Nephron (organoid): ENCODE results near the gene TRUB2.

ENCODE experiments used
- H3K27ac Mint-ChIP-seq, 3 experiments: 2 replicates each; pipeline ENCODE4 v1.8.0; 2020; ENCODE audit warnings: mixed read lengths in 3 of 3, mild to moderate bottlenecking in 2 of 3, moderate library complexity in 1 of 3
- H3K27me3 Mint-ChIP-seq: 2 replicates; pipeline ENCODE4 v1.8.0; 2021; ENCODE audit warnings: low read depth, mild to moderate bottlenecking, moderate library complexity, mixed read lengths
- H3K36me3 Mint-ChIP-seq: 2 replicates; pipeline ENCODE4 v1.8.0; 2020; ENCODE audit warnings: low read depth, mixed read lengths
- H3K4me1 Mint-ChIP-seq: 2 replicates; pipeline ENCODE4 v1.8.0; 2020; ENCODE audit warnings: mixed read lengths
- H3K4me3 Mint-ChIP-seq, 3 experiments: 2 replicates each; pipeline ENCODE4 v1.8.0; 2020; ENCODE audit warnings: mild to moderate bottlenecking in 3 of 3, mixed read lengths in 3 of 3, moderate library complexity in 2 of 3
- H3K9me3 Mint-ChIP-seq: 2 replicates; pipeline ENCODE4 v1.8.0; 2020; ENCODE audit warnings: mixed read lengths
- CTCF ChIP-seq, 3 experiments: fragments of 200-600 bp; sonication (generic); IDR thresholded peaks; one replicate each; pipeline ENCODE4 v1.5.0; 2021; ENCODE audit warnings: antibody characterized with exemption in 3 of 3; ENCODE audit not compliant: unreplicated experiment in 3 of 3

Gene TRUB2

GRCh38 chr9:128358861-128359260 lies 36.6 kb upstream of the TRUB2 start:
- no peak for TF ChIP-seq CTCF (IDR thresholded peaks at IDR 0.05; ENCODE audit: unreplicated experiment in 3 of 3)
- Mint-ChIP-seq H3K27ac (no peak overlapping the region), H3K9me3 (no peaks in the 10 kb centered on the region), H3K27me3 (no peaks in the 10 kb centered on the region), H3K4me1 (peaks cover 23% of the 10 kb centered on the region), H3K4me3 (no peak overlapping the region), H3K36me3 (peaks cover 10% of the 10 kb centered on the region)

GRCh38 chr9:128358090-128358489 lies 35.8 kb upstream of the TRUB2 start:
- Mint-ChIP-seq H3K27me3 (no peaks in the 10 kb centered on the region), H3K4me3 (no peak overlapping the region), H3K27ac (no peak overlapping the region), H3K4me1 (peaks cover 18% of the 10 kb centered on the region), H3K36me3 (peaks cover 14% of the 10 kb centered on the region), H3K9me3 (no peaks in the 10 kb centered on the region)
- no peak for TF ChIP-seq CTCF (IDR thresholded peaks at IDR 0.05; ENCODE audit: unreplicated experiment in 3 of 3)

- peaks cover 25% of the 10 kb centered on the region for H3K36me3 Mint-ChIP-seq
- no peaks in the 10 kb centered on the region for H3K27me3 Mint-ChIP-seq
- TF ChIP-seq CTCF (IDR thresholded peaks at IDR 0.05; ENCODE audit: unreplicated experiment in 3 of 3), result no peak
- H3K27ac Mint-ChIP-seq, result no peak overlapping the region
- H3K4me1 Mint-ChIP-seq, result no peaks in the 10 kb centered on the region
- H3K4me3 Mint-ChIP-seq, result no peak overlapping the region
- H3K9me3 Mint-ChIP-seq, result no peaks in the 10 kb centered on the region
Observed at GRCh38 chr9:128355451-128355850, 33.2 kb upstream of the TRUB2 start.

- Mint-ChIP-seq H3K4me3 (no peak overlapping the region), H3K27ac (no peak overlapping the region), H3K4me1 (no peaks in the 10 kb centered on the region), H3K36me3 (peaks cover 33% of the 10 kb centered on the region), H3K9me3 (no peaks in the 10 kb centered on the region), H3K27me3 (no peaks in the 10 kb centered on the region)
- TF ChIP-seq CTCF (IDR thresholded peaks at IDR 0.05; ENCODE audit: unreplicated experiment in 3 of 3), result no peak
Observed at GRCh38 chr9:128349772-128350171, 27.5 kb upstream of the TRUB2 start.

- H3K27me3 Mint-ChIP-seq, result no peaks in the 10 kb centered on the region
- no peaks in the 10 kb centered on the region for H3K9me3 Mint-ChIP-seq
- peaks cover 35% of the 10 kb centered on the region for H3K36me3 Mint-ChIP-seq
- no peak for TF ChIP-seq CTCF (IDR thresholded peaks at IDR 0.05; ENCODE audit: unreplicated experiment in 3 of 3)
- H3K4me1 Mint-ChIP-seq, result no peaks in the 10 kb centered on the region
- no peak overlapping the region for H3K4me3 Mint-ChIP-seq
- H3K27ac Mint-ChIP-seq, result no peak overlapping the region
Observed at GRCh38 chr9:128349125-128349524, 26.9 kb upstream of the TRUB2 start.

GRCh38 chr9:128344931-128345605 lies 22.8 kb upstream of the TRUB2 start:
- H3K27me3 Mint-ChIP-seq, result no peaks in the 10 kb centered on the region
- H3K4me1 Mint-ChIP-seq, result peaks cover 6% of the 10 kb centered on the region
- H3K27ac Mint-ChIP-seq, result no peak overlapping the region
- TF ChIP-seq CTCF (IDR thresholded peaks at IDR 0.05; ENCODE audit: unreplicated experiment in 3 of 3), result no peak
- H3K4me3 Mint-ChIP-seq, result no peak overlapping the region
- peaks cover 23% of the 10 kb centered on the region for H3K36me3 Mint-ChIP-seq
- H3K9me3 Mint-ChIP-seq, result no peaks in the 10 kb centered on the region
